GM04504 (cell line): ENCODE measurements around the gene HDAC4.

Source experiments
- DNase-seq: peaks from one replicate; pipeline ENCODE4 v3.0.0-alpha.2; 2012; ENCODE audit warnings: low read depth

Gene HDAC4

DNA sequence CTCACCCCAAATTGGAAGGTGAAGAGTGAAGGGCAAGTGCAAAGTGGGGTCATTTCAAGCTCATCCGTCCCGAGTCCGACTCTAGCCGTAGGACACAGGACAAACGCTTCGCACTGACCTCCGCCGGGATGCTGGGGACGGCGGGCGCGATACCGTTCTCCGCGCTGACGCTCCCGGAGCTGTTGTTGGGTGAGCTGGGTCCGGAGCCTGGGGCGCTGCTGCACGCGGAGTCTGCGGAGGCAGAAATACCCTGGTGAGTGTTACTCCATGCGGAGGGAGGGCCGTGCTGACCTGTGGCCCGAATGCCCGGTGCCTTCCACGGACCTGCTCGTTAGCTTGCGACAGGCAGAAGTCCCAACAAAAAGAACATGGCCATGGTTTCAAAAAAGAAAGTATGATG is 261.3 kb downstream of the HDAC4 start:
- DNase-seq, result no peak

DNA sequence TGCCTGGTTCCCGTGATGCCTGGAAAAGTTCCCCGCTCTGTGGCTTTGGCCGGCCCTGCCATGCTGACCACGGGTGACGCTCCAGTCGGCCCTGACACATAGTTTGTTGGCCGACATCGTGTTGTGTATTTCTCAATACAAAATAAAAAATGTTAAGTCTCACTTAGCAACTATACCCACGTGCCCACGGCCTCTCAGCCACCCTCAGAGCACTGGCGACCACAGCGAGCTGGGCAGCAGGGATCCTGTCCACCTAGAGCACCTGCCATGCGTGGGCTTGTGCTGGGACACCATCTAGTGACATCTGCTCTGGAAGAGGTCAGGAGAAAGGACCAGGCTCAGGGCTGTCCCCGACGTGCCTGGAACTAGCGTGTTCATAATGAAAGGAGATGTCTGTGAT is 261.7 kb downstream of the HDAC4 start:
- no peak for DNase-seq

DNA sequence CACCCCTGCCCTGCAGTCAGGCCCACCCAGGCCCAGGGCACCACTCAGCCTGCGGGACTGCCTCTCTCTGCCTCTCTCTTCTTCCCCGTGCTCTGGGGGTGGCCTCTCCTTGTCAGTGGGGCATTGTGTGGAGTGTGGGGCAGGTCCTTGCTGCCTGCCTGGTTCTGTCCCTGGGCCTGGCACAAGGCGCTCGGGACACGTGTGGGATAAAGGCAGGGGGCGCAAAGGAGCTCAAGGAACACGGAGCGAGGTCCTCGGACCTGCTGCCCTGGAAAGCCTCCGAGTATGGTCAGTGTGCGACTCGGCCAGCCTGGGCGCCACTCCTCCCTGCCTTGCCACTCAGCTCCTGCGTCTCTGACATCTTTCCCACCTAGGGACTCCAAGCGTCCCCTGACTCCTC is 262.2 kb downstream of the HDAC4 start:
- no peak for DNase-seq

DNA sequence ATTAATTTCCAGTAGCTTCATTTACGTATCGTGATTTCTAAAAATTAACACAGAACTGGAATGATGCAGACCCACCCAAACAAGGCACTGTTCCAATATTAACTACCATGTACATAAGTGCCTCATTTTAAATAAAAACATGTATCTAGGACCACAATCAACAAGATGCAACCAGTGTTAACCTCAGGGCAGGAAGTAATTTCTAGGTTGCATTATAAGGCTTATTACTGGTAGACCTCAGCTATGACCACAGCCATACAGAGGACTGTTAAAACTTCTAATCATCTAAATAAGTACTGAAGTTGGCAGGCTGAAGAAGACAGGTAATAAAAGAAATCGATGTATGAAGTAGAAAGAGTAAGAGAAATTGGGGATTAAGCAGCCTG is 262.9 kb downstream of the HDAC4 start:
- DNase-seq, result no peak

DNA sequence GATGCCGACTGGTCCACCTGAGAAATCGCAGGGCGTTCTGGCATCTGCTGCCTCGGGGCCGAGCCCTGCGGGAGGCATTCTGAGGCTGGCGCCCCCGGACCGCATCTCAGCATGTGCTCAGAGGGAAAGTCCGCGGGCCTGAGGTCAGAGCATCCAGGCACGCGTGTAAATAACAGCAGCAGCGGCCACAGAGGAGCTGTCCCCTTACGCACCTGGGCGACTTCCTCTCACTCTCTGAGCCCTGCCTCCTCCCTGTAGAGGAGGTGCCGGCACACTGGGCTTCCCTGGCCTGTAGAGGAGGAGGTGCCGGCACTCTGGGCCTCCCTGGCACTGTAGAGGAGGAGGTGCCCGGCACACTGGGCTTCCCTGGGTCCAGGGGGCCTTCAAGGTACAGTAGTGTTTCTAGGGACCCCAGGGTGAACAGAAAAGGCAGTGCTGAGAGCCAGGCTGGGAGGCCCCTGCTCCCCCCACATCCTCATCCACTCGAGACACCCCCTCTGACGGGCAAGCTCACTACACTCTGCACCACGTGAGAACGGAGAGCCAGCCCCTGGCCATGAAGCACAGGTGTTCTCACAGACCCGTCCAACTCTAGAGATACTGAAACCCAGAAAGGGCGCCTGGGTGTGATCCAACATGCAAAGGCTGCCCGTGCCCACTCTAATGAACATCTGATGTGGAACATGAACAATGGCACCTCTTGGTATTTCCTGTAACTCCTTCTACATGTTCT is 263.5 kb downstream of the HDAC4 start:
- DNase-seq, result no peak

DNA sequence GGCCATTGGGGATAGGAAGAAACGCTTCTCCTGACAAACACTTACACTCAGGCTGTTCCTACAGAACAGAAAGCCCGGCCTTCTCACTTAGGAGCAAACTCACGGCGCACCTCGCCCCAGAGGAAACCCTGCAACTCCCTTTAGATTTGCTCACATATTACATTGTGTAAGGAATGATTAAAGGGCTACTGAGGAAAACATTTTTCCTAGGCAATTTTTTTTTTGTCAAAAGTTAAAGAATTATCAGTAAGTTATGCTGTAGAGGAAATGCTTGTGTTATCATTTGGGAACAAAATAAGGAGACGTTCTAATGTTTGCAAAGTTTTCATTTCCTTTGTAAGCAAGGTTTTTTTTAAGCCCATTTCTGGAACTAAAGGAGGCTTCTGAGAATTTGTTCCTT is 264.1 kb downstream of the HDAC4 start:
- no peak for DNase-seq

DNA sequence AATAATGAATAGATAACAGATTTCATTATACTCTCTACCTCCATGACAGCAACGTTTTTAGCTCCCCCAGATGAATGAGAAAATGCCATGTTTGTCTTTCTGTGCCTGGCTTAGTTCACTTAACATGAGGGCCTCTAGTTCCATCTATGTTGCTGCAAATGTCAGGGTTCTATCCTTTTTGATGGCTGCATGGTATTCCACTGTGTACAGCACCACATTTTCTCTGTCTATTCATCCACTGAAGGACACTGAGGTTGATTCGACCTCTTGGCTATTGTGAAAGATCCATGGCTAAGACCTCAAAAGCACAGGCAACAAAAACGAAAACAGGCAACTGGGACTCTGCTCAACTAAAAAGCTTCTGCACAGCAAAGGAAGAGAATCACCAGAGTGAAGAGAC is 264.6 kb downstream of the HDAC4 start:
- no peak for DNase-seq

DNA sequence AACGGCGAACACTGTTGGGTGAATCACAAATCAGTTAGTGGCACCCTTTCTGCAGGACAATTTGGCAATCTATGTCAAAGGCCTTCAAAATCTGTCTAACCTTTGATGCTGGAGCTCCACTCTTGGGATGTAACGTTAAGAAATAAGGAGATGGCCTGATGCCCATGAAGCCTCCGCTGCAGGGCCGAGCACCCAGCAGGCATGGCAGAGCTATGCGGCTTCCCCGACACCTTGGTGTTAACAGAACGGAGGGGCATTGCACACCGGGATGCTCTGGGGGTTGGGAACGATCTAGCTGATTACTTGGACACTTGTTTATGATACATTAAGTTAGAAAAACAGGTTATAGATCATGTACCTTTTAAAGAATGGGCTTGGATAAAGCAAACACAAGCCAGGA is 265.3 kb downstream of the HDAC4 start:
- DNase-seq, result no peak

DNA sequence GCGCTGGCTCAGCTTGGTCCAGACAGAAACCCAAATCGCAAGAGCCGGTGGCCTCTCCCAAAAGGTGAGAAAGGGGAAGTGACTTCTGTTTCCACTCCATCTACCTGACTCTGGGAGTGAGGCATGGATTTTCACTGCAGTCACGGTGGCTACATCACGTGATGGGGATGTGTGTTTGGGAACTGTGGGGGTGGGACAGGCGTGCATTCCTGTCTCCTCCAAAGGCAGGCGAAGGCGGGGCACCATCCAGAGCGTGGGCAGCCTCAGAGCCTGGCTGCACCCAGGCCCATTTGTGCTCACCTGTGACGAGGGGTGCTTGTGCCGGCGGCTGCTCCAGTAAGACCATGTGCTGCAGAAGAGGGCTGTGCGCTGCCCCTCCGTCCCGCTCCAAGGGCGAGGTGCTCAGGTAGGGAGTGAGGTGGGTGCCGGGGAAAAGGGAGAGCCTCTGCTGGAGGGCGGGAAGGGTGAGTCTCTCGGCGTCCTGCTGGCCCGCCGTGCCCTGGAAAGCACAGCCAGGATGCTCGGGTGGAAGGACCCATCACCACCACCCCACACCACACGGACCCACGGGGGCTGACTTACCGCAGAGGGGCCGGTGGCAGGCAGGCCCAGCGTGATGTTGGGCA is 266.8 kb downstream of the HDAC4 start:
- no peak for DNase-seq

DNA sequence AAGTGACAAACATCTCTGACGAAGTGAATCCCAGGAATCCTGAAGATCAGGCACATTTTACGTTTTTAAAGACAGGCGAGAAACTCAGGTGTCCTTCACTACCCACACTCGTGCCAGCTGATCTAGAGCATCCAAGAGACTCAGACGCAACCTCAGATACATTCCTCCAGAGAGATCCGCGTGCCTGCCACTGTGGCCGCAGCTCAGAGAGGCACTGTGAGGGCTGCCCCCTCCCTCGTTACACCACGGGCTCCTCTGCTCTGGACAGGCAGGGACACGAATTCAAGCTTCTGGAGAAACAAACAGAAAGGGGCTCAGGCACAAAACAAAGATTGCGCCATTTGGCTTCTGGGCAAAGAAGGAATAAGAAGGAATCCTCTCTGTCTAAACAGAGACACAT is 268.0 kb downstream of the HDAC4 start:
- no peak for DNase-seq

DNA sequence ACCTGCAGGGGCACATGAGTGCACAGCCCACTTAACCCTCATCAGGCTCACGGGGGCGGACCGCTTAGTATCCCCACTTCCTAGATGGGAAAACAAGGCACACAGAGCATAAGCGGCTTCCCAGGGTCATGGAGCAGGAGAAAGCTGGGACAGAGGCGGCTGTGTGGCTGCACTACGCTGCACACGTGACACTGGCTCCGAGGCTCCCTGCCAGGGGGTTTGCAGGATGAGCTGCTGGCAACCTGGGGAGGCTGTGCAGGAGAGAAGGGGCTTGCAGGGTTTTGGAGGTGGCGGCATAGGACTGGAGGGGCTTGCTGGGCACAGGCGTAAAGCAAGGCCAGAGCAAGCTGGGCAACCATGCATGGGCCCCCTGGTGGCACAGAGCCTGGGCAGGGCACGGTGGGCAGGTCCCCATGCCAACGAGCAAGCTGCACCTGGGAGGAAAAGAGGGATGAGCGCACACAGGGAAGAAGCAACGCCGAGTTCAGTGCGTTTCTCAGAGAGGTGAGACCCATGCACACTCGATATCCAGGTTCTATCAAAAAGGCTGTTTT is 268.6 kb downstream of the HDAC4 start:
- no peak for DNase-seq

DNA sequence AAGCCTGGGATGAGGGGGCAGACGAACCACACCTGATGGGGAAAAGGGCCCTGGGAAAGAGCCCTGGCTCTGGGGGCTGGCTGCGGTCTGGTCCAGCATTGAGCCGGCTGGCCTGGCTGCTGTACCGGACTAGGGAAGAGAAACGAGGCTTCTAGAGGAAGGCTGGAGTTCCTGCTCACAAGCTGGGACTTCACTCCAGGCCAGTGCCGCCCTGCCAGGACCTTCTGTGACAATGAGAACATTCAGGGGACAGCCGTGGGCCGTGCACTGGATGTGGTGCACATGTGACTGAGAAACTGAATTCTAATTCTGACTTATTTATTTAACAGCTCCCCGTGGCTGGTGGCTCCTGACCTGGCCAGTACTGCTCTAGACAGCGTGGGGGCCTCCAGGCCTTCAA is 269.3 kb downstream of the HDAC4 start:
- DNase-seq, result no peak

DNA sequence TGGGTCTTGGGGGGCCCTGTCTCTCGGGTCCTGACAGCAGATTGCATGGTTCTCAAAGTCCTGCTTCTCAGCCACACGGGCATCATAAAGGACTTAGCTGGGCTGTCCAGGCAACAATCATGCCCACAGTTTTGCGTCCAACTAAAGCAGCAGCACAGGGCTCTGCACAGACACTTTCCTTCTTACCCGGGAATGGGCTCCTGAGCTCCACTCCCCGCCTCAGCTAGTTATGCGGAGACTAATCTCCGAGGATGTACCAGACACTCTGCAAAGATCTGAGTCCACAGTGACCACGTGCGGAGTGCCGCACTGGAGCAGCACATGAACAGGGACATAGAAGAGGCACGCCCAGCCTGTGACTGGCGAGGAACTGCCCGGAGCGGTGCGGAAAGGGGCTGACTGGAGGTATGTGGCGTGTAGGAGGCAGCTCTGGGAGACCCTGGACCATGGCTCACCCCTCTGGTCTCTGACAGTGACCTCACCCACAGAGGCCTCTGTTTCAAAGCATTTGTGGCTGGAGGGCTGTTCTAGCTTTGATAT is 270.0 kb downstream of the HDAC4 start:
- DNase-seq, result no peak

DNA sequence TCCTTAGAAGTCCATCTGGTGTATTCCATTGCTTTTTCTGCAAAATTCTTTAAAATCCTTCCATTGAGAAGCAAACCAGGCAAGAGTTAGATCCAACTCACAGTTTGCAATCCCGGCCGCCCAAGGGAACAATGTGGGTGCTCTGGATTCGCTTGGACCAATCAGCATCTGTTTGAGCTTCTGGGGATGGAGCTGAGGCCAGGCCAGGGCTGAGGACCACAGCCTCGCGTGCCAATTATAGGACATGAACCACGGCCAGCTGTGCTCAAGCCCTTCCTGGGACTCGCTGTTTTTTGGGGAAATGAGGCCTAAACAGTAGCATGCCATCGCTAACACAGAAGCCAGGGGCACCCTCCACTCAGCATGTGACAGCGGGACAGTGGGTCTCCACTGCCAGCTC is 270.8 kb downstream of the HDAC4 start:
- DNase-seq, result no peak

DNA sequence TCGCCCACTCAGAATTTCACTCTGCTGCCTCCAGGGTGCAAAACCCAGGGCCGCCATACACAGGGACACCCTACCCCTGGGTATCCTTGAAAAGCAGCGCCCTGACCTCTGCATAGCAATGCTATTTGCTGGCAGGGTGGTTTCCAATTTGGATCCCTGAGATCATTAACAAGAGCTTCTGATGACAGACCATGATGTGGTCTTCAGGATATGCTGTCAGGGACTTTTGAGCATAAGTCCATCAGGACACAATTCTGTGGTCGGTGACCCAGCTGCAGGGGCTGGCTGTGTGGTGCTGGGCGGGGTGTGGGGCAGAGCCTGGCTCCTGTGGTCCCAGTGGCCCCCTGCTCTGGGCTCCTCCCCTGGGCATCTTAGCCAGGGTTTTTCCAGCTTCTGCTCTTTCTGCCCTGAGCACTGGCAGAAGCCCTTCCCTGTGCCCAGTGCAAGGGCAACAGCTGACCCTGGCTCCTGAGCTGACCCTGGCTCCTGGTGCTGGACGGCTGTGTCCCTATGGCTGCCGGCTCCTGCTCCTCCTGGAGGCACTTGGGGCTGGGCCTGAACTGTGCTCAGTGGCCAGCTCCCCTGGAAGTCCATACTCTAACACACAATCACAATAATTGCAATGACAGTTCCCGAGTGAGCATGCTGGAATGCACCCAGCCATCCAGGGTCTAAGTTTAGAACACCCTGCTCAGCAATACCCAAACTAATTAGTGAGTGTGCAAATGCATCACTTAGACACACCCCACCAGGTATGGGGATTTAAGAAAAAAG is 271.5 kb downstream of the HDAC4 start:
- no peak for DNase-seq

DNA sequence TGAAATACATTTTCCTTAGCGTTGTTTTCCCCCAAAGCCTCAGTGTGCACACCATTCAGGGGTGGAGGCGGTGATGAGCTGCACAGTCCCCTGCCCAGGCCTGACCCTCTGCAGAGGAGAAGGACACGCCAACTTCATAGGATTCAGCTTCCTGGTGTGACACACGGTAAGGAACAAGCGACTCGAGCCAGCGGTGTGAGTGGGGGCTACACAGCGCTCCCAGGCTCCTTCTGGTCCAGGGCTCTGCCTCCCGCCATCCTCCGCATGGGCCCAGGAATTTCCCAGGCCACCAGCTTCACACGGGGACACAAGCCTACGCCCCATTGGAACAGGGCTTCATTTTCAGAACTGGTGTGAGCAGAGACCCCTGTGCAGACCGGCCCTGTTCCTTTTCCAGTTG is 272.1 kb downstream of the HDAC4 start:
- no peak for DNase-seq

DNA sequence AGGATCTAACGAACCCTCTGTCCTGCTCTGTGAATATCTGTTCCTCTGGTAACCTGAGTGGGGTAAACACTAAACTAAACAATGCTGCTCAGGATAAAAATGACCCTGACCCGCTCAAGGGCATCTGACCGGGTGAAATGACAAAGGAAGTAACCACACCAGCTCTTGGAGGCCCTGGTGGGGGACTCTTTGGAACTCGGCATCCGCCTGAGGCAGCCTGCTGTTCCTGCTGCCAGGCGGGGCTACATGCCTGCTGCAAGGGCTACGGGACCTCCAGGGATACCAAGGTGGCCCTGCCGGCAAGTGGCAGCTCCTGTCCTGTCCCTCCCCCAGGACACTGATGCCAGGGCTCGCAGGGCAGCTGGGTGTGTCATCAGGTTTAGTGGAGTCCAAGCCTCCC is 273.3 kb downstream of the HDAC4 start:
- DNase-seq, result no peak

DNA sequence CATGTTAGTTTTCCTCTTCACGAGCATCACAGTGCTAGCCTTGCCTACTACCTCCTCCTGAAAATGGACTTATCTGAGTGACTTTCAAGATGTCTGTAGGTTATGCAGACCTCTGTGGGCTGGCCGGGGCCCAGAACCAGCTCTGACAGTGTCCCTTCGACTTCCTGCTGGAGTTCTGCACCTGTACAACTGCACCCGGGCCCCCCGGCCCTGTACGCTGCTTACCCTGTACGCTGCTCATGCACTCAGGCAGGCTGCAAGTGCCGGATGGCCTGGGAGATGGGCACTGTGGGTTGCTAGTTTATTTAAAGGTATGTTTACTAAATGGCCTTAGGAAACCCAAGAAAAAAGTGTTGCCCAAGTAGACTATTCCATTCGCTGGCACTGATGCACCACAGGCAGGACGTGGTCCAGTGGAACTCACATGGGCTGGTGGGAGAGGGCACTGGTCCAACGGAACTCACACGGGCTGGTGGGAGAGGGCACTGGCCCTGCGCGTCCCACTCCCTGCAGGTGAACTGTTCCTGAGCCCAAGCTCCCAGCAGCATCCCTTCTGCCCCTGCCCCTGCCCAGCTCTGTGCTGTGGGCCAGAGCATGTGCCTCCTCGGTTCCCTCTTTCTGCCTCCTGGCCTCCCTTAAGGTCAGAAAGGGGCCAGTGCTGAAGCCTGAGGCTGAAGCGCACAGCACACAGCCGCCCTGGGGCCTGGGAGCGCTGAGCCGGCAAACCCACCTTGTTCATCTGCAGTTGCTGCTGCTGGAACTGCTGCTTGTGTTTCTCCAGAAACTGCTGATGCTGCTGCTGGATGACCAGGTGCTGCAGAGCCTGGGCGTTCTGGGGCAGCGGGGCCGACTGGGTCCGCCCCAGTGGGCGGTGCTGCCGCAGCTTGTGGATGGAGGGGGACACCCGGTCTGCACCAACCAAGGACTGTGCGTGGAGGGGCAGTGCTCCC is 274.8 kb downstream of the HDAC4 start:
- DNase-seq, result no peak

DNA sequence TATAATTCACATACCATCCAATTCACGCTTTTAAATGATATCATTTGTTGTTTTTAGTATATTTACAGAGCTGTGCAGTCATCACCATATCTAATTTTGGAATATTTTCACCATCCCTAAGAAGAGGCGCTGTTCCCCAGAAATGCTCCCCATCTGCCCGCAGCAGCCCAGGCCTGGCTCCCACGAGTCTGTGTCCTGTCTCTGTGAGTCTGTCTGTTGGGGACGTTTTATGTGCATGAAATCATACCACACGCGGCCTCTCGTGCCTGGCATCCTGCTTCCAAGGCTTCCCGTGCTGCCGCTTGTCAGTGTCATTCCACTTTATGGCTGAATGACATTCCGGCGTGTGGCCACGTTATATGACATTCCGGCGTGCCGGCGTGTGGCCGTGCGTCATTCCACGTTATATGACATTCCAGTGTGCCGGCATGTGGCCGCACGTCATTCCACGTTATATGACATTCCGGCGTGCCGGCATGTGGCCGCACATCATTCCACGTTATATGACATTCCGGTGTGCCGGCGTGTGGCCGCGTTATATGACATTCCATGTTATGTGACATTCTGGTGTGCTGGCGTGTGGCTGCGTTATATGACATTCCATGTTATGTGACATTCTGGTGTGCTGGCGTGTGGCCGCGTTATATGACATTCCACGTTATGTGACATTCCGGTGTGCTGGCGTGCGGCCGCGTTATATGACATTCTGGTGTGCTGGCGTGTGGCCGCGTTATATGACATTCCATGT is 276.5 kb downstream of the HDAC4 start:
- no peak for DNase-seq

DNA sequence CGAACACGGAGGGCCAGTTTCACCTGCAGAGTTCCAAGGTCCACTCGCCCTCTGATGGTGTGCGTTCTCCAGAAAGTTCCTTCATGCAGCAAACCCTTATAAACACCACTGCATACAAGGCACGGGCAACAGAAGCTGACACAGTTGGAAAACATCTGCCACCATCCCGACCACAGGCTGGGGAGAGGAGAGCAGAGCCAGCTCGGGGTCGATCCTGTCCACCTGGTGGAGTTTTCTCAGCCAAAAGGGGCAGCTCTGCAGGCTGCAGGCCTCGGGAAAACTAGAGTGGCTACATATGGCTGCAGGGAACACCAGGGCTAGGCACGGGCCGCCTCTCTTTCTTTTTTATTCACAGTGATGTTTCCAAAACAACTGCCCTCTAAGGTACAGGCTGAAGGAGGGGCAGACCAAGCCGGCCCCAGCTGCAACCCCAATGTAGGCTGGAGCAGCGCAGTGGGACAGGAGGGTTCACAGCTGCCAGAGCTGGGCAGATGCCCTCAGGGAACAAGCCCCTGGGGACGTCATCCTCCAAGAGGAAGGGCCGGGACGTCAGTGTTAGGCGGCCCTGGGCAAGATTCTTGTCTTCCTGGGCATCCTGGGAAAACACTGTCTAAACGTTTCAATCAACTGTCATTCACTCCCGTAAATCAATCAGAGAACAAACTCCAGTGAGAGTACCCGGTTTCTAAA is 278.3 kb downstream of the HDAC4 start:
- no peak for DNase-seq
